Heart left ventricle (tissue), 11 donors: Measurements from ENCODE around the gene DNAJA3. TPM values are rescaled to one million over a fixed set of nuclear protein-coding genes. Genes with fewer than 3 reads are reported as not detected.

ENCODE experiments used
- polyA plus RNA-seq, 2 donors: library from polyadenylated mRNA; stranded (reverse); fragments of 200-250 nt; gene quantifications; one replicate each; pipeline ENCODE4 v1.2.3, GENCODE V29; 2013
- total RNA-seq, 9 donors: library from RNA; depleted of rRNA in 2 of 9; stranded (reverse); fragments of >200 nt in 2 of 9; fragmentation: NEBNext Ultra II Directional in 3 of 9; extraction: Animal tissue kit (Norgen Biotek cat#: 25700) in 3 of 9; gene quantifications; one replicate each; pipeline versions ENCODE4 v1.1.0 to v1.2.4, GENCODE V29; 2016 to 2023
- donor health status: ischemic (EF 13 %, LVEDD 7.1; RV severe dilation, severe dysfunction).
- donor health status: healthy with polysubstance abuse.
- donor health status: DM: no; HTN: yes; CAD: no.
- donor health status: DM: no; HTN: no; CAD: no.
- donor health status: ischemic (EF 25% LVEDD 5.7; RV mildly dilated, moderate dysfunction).
- donor health status: healthy.
- donor health status: DM: yes; HTN: yes; CAD: no.
- donor health status: PGD.
- donor health status: nonischemic (EF 23%, LVEDD 6.1; RV moderate dilation, normal function).

The DNAJA3 gene
- total and polyA plus RNA-seq, 11 donors: 47.4 to 88.4 (median 59.7) TPM

Other genes with a start within 250 kb of the DNAJA3 start
- 100 to 1,000 TPM; 372 to 760 (median 534) TPM for gene SRL, start 183.8 kb upstream of the DNAJA3 start, total RNA-seq
- gene SRL, start 183.8 kb upstream of the DNAJA3 start, polyA plus RNA-seq: 100 to 1,000 TPM; 218 to 394 TPM
- gene TFAP4, start 152.8 kb upstream of the DNAJA3 start, total RNA-seq: 1 to 10 TPM; 1.7 to 5.5 (median 3.3) TPM
- 1 to 10 TPM; 2.5 to 3.1 TPM for gene TFAP4, start 152.8 kb upstream of the DNAJA3 start, polyA plus RNA-seq
- 10 to 100 TPM in 7 of 9 donors, 1 to 10 TPM in 2; 7.6 to 23.4 (median 12.7) TPM for gene GLIS2, start 109.8 kb upstream of the DNAJA3 start, total RNA-seq
- 10 to 100 TPM in 1 of 2 donors, 1 to 10 TPM in 1; 7.7 to 14.2 TPM for gene GLIS2, start 109.8 kb upstream of the DNAJA3 start, polyA plus RNA-seq
- 10 to 100 TPM; 32.7 to 96.9 (median 60.9) TPM for gene PAM16, start 74.5 kb upstream of the DNAJA3 start, total RNA-seq
- gene PAM16, start 74.5 kb upstream of the DNAJA3 start, polyA plus RNA-seq: 100 to 1,000 TPM; 109 to 210 TPM
- 10 to 100 TPM in 3 of 9 donors, 1 to 10 TPM in 6; 3.8 to 20.0 (median 6.2) TPM for gene VASN, start 54.0 kb upstream of the DNAJA3 start, total RNA-seq
- 10 to 100 TPM in 1 of 2 donors, 1 to 10 TPM in 1; 6.1 to 14.9 TPM for gene VASN, start 54.0 kb upstream of the DNAJA3 start, polyA plus RNA-seq
- 10 to 100 TPM in 5 of 9 donors, 1 to 10 TPM in 4; 7.2 to 39.7 (median 10.1) TPM for gene CORO7, start 9.3 kb upstream of the DNAJA3 start, total RNA-seq
- 10 to 100 TPM in 1 of 2 donors, 1 to 10 TPM in 1; 9.7 to 12.8 TPM for gene CORO7, start 9.3 kb upstream of the DNAJA3 start, polyA plus RNA-seq
- gene NMRAL1, start 48.8 kb downstream of the DNAJA3 start, total RNA-seq: 10 to 100 TPM; 12.0 to 47.5 (median 23.4) TPM
- gene NMRAL1, start 48.8 kb downstream of the DNAJA3 start, polyA plus RNA-seq: 10 to 100 TPM; 25.4 to 28.0 TPM
- 100 to 1,000 TPM in 5 of 9 donors, 10 to 100 TPM in 4; 60.6 to 250 (median 117) TPM for gene HMOX2, start 50.5 kb downstream of the DNAJA3 start, total RNA-seq
- gene HMOX2, start 50.5 kb downstream of the DNAJA3 start, polyA plus RNA-seq: 100 to 1,000 TPM; 113 to 245 TPM
- 10 to 100 TPM; 44.6 to 51.1 (median 46.4) TPM for gene CDIP1, start 112.9 kb downstream of the DNAJA3 start, total RNA-seq
- gene CDIP1, start 112.9 kb downstream of the DNAJA3 start, polyA plus RNA-seq: 10 to 100 TPM; 33.3 to 44.6 TPM
- under 1 TPM in 7 of 9 donors, not detected in 2; 0.05 to 0.19 (median 0.15) TPM for gene C16orf96, start 130.5 kb downstream of the DNAJA3 start, total RNA-seq
- under 1 TPM; 0.01 to 0.04 TPM for gene C16orf96, start 130.5 kb downstream of the DNAJA3 start, polyA plus RNA-seq
- gene UBALD1, start 189.0 kb downstream of the DNAJA3 start, total RNA-seq: 10 to 100 TPM in 8 of 9 donors, 1 to 10 TPM in 1; 9.1 to 38.9 (median 18.7) TPM
- 10 to 100 TPM; 23.7 to 33.9 TPM for gene UBALD1, start 189.0 kb downstream of the DNAJA3 start, polyA plus RNA-seq
- gene MGRN1, start 199.0 kb downstream of the DNAJA3 start, total RNA-seq: 10 to 100 TPM; 28.5 to 75.0 (median 42.0) TPM
- gene MGRN1, start 199.0 kb downstream of the DNAJA3 start, polyA plus RNA-seq: 10 to 100 TPM; 17.9 to 36.9 TPM